HG03558 (cell line): ENCODE measurements around the gene CPXM1.

ENCODE experiments used
- ATAC-seq: cut with Tn5 transposase; IDR thresholded peaks from one replicate; pipeline ENCODE4 v1.9.1; 2021; ENCODE audit warnings: moderate number of reproducible peaks; ENCODE audit not compliant: unreplicated experiment; ENCODE audit errors: extremely low read depth

CPXM1 gene

GRCh38 chr20:2751347-2751877 is 49.0 kb downstream of the CPXM1 start:
- no peak for ATAC-seq

GRCh38 chr20:2750491-2751251 is 49.8 kb downstream of the CPXM1 start:
- ATAC-seq: no peak

- no peak for ATAC-seq
These were observed 50.4 kb downstream of the CPXM1 start for GRCh38 chr20:2749951-2750490.

GRCh38 chr20:2749343-2749950 is 51.0 kb downstream of the CPXM1 start:
- ATAC-seq: no peak

GRCh38 chr20:2748551-2749342 is 51.7 kb downstream of the CPXM1 start:
- no peak for ATAC-seq

- no peak for ATAC-seq
These were observed 52.7 kb downstream of the CPXM1 start for GRCh38 chr20:2747676-2748235.

GRCh38 chr20:2746636-2747265 is 53.7 kb downstream of the CPXM1 start:
- no peak for ATAC-seq

- ATAC-seq: no peak
These were observed 54.3 kb downstream of the CPXM1 start for GRCh38 chr20:2745936-2746635.

GRCh38 chr20:2745060-2745910 is 55.1 kb downstream of the CPXM1 start:
- no peak for ATAC-seq
